Hepatocyte (in vitro differentiated cells): ENCODE measurements around the gene SLC22A23. TPM values are rescaled to one million over a fixed set of nuclear protein-coding genes. Genes with fewer than 3 reads are reported as not detected.

ENCODE experiments used
- DNase-seq: peaks from one replicate; pipeline ENCODE4 v3.0.0-alpha.2; 2016; ENCODE audit warnings: low spot score
- H2AFZ ChIP-seq: fragments of 200-600 bp; sonication (generic); 2 replicates; pipeline ENCODE4 v1.6.0; 2016; ENCODE audit warnings: antibody characterized with exemption, mild to moderate bottlenecking
- H3K27ac ChIP-seq: fragments of 200-600 bp; sonication (generic); 2 replicates; pipeline ENCODE4 v1.5.1; 2016; ENCODE audit warnings: mild to moderate bottlenecking
- H3K27me3 ChIP-seq: fragments of 200-600 bp; sonication (generic); 2 replicates; pipeline ENCODE4 v1.6.1; 2016
- H3K36me3 ChIP-seq: fragments of 200-600 bp; sonication (generic); replicated peaks from 2 replicates; pipeline ENCODE4 v1.5.1; 2016; ENCODE audit warnings: low read depth; ENCODE audit not compliant: insufficient read depth
- H3K4me1 ChIP-seq: fragments of 200-600 bp; sonication (generic); 2 replicates; pipeline ENCODE4 v1.5.1; 2016; ENCODE audit warnings: mild to moderate bottlenecking, moderate library complexity; ENCODE audit not compliant: insufficient read depth
- H3K4me2 ChIP-seq: fragments of 200-600 bp; sonication (generic); 2 replicates; pipeline ENCODE4 v1.6.0; 2016
- H3K4me3 ChIP-seq: fragments of 200-600 bp; sonication (generic); 2 replicates; pipeline ENCODE4 v1.5.1; 2016; ENCODE audit warnings: mild to moderate bottlenecking
- H3K79me2 ChIP-seq: fragments of 200-600 bp; sonication (generic); 2 replicates; pipeline ENCODE4 v1.6.0; 2017; ENCODE audit warnings: mild to moderate bottlenecking
- H3K9me2 ChIP-seq: fragments of 200-600 bp; sonication (generic); replicated peaks from 2 replicates; pipeline ENCODE4 v1.6.0; 2017; ENCODE audit warnings: mild to moderate bottlenecking; ENCODE audit not compliant: insufficient read depth
- H3K9me3 ChIP-seq: fragments of 200-600 bp; sonication (generic); 2 replicates; pipeline ENCODE4 v1.5.1; 2016; ENCODE audit warnings: low read depth, mild to moderate bottlenecking
- H4K20me1 ChIP-seq: fragments of 200-600 bp; sonication (generic); 2 replicates; pipeline ENCODE4 v1.6.0; 2016; ENCODE audit warnings: mild to moderate bottlenecking; ENCODE audit not compliant: insufficient read depth, poor library complexity, severe bottlenecking
- CTCF ChIP-seq: fragments of 200-600 bp; sonication (generic); IDR thresholded peaks from 2 replicates; pipeline ENCODE4 v1.5.1; 2016; ENCODE audit warnings: antibody characterized with exemption, mild to moderate bottlenecking; ENCODE audit not compliant: poor library complexity
- EZH2 ChIP-seq: fragments of 200-600 bp; sonication (generic); IDR thresholded peaks from 2 replicates; pipeline ENCODE4 v1.6.1; 2016; ENCODE audit warnings: antibody characterized with exemption, mild to moderate bottlenecking, borderline replicate concordance
- EZH2phosphoT487 ChIP-seq: fragments of 200-600 bp; sonication (generic); IDR thresholded peaks from one replicate; pipeline ENCODE4 v1.6.1; 2018; ENCODE audit warnings: antibody characterized with exemption, mild to moderate bottlenecking, low read depth, moderate library complexity; ENCODE audit not compliant: unreplicated experiment, severe bottlenecking
- WGBS: methylation state at CpG from one replicate; pipeline ENCODE4 v1.1.6; 2016; ENCODE audit warnings: low lambda C conversion rate; ENCODE audit errors: missing lambda C conversion rate; 5-methylcytosine and 5-hydroxymethylcytosine counted together
- polyA plus RNA-seq: library from polyadenylated mRNA; unstranded; fragments of >200 nt; fragmentation: Nextera tagmentation; extraction: Ambion mirVana; gene quantifications from 2 replicates; pipeline ENCODE4 v1.2.1, GENCODE V29; 2016
- total RNA-seq: library from RNA; depleted of rRNA; stranded (reverse); fragments of >200 nt; gene quantifications from 2 replicates; pipeline ENCODE4 v1.2.3, GENCODE V29; 2014

Gene SLC22A23
- total and polyA plus RNA-seq, 2 experiments from 2014 or later: 14.3 to 14.8 TPM

GRCh38 chr6:3398755-3399696 lies 57.8 kb downstream of the SLC22A23 start:
- 78% methylated on average over 18 of the region's 18 CpGs for WGBS

GRCh38 chr6:3398165-3398562 lies 58.7 kb downstream of the SLC22A23 start:
- TF ChIP-seq EZH2phosphoT487: no peak
- no peak for TF ChIP-seq EZH2
- TF ChIP-seq CTCF: no peak
- Histone ChIP-seq H3K79me2 (peaks cover 41% of the 10 kb centered on the region), H3K4me2 (peak overlapping the region; percentile 23), H2AFZ (no peak overlapping the region), H3K9me3 (no peaks in the 10 kb centered on the region), H3K27me3 (no peaks in the 10 kb centered on the region), H3K4me3 (no peak overlapping the region), H3K27ac (peak overlapping the region; percentile 70), H4K20me1 (no peaks in the 10 kb centered on the region), H3K9me2 (no peaks in the 10 kb centered on the region), H3K36me3 (no peaks in the 10 kb centered on the region), H3K4me1 (peaks cover 25% of the 10 kb centered on the region)
- DNase-seq: no peak
- 44% methylated on average over 3 of the region's 3 CpGs for WGBS

More at GRCh38 chr6:3398755-3399696, 57.8 kb downstream of the SLC22A23 start:
- no peak for TF ChIP-seq EZH2phosphoT487
- TF ChIP-seq EZH2: no peak
- no peak for TF ChIP-seq CTCF
- Histone ChIP-seq H3K9me2 (no peaks in the 10 kb centered on the region), H3K4me1 (peaks cover 29% of the 10 kb centered on the region), H3K9me3 (no peaks in the 10 kb centered on the region), H3K4me2 (peak overlapping the region; percentile 23), H3K27ac (peak overlapping the region; percentile 70), H3K36me3 (no peaks in the 10 kb centered on the region), H3K4me3 (no peak overlapping the region), H4K20me1 (no peaks in the 10 kb centered on the region), H3K27me3 (no peaks in the 10 kb centered on the region), H3K79me2 (peaks cover 41% of the 10 kb centered on the region), H2AFZ (no peak overlapping the region)
- peak; percentile 50 for DNase-seq

- no peak overlapping the region for H3K4me2 ChIP-seq
- H2AFZ ChIP-seq: no peak overlapping the region
- peaks cover 23% of the 10 kb centered on the region for H3K4me1 ChIP-seq
- peak overlapping the region; percentile 70 for H3K27ac ChIP-seq
- TF ChIP-seq EZH2 (no peak), CTCF (no peak), EZH2phosphoT487 (no peak)
- H3K9me2 ChIP-seq: no peaks in the 10 kb centered on the region
- peaks cover 41% of the 10 kb centered on the region for H3K79me2 ChIP-seq
- H4K20me1 ChIP-seq: no peaks in the 10 kb centered on the region
- H3K4me3 ChIP-seq: no peak overlapping the region
- WGBS: 80% methylated on average over 7 of the region's 7 CpGs
- no peaks in the 10 kb centered on the region for H3K36me3 ChIP-seq
- no peaks in the 10 kb centered on the region for H3K9me3 ChIP-seq
- H3K27me3 ChIP-seq: no peaks in the 10 kb centered on the region
- DNase-seq: no peak
Observed at GRCh38 chr6:3397229-3398164, 59.4 kb downstream of the SLC22A23 start.
